ENCODE data around the gene NALCN. TPM values are rescaled to one million over a fixed set of nuclear protein-coding genes. Genes with fewer than 3 reads are reported as not detected.

NALCN gene
- total and polyA plus RNA-seq, 2 experiments from 2014 or later, result 0.50 to 0.87 TPM

- H4K20me1 ChIP-seq (replicated peaks; ENCODE audit: insufficient read depth), result no peaks in the 10 kb centered on the region
- Mint-ChIP-seq H3K27ac (no peak overlapping the region), H3K27me3 (ENCODE audit: insufficient read depth, low read depth, poor library complexity) (peaks cover 2% of the 10 kb centered on the region), H3K4me1 (peaks cover 3% of the 10 kb centered on the region; the same call in 2 of the 3 replicates), H3K4me3 (no peak overlapping the region), H3K9me3 (peaks cover 4% of the 10 kb centered on the region; the same call in 1 of the 3 replicates), H3K36me3 (ENCODE audit: low read depth) (peaks cover 7% of the 10 kb centered on the region; the same call in 2 of the 3 replicates)
- no peak overlapping the region for H2AFZ ChIP-seq
- no peaks in the 10 kb centered on the region for H3K79me2 ChIP-seq (replicated peaks; ENCODE audit: insufficient read depth)
- H3K27ac ChIP-seq (ENCODE audit: low read depth), result no peak overlapping the region
- ATAC-seq (no peak), DNase-seq (ENCODE audit: low spot score) (no peak)
- H3K36me3 ChIP-seq (ENCODE audit: insufficient read depth), result no peaks in the 10 kb centered on the region
- H3K27me3 ChIP-seq (ENCODE audit: insufficient read depth), result no peaks in the 10 kb centered on the region
- TF ChIP-seq POLR2AphosphoS5 (IDR thresholded peaks at IDR 0.05; ENCODE audit: low read depth) (no peak), NANOG (IDR thresholded peaks at IDR 0.05; ENCODE audit: borderline replicate concordance) (no peak), ZNF331 (CRISPR knock-in tag; IDR thresholded peaks at IDR 0.05; ENCODE audit: low read depth) (no peak), ZNF114 (CRISPR knock-in tag; IDR thresholded peaks at IDR 0.05) (no peak), JUNB (IDR thresholded peaks at IDR 0.05; ENCODE audit: unreplicated experiment) (no peak), EZH2phosphoT487 (IDR thresholded peaks at IDR 0.05; ENCODE audit: unreplicated experiment) (no peak), ZNF462 (CRISPR knock-in tag; IDR thresholded peaks at IDR 0.05) (no peak), EZH2 (IDR thresholded peaks at IDR 0.05; ENCODE audit: low read depth, unreplicated experiment) (no peak), CTCF (conservative IDR thresholded peaks at IDR 0.05; ENCODE audit: low read depth in 2 of 2) (no peak), ETS1 (IDR thresholded peaks at IDR 0.05) (no peak), CREB1 (CRISPR knock-in tag; IDR thresholded peaks at IDR 0.05; ENCODE audit: low read depth) (no peak), STAT1 (IDR thresholded peaks at IDR 0.05; ENCODE audit: unreplicated experiment) (no peak), REST (IDR thresholded peaks at IDR 0.05; ENCODE audit: unreplicated experiment) (no peak)
- no peaks in the 10 kb centered on the region for H3F3A ChIP-seq (replicated peaks; ENCODE audit: low read depth)
- 0 out of 2 replicates have a peak, but pooled peaks cover 7% of the 10 kb centered on the region for H3K9me2 ChIP-seq (ENCODE audit: insufficient read depth)
- H3K4me1 ChIP-seq (ENCODE audit: insufficient read depth), result no peaks in the 10 kb centered on the region
- no peak overlapping the region for H3K4me3 ChIP-seq
- H3K4me2 ChIP-seq, result no peak overlapping the region
Observed at GRCh38 chr13:101098873-101099272, 317.4 kb downstream of the NALCN start.
